Activated CD4-positive, alpha-beta T cell treated with anti-CD3 and anti-CD28 coated beads, Interleukin-2, Interleukin-4, amounts not matched to agents 100 ng/mL and 50 ng/mL, durations not matched to agents 16 hours and 8 hours (primary cell): ENCODE results near the gene WDR19.

ENCODE experiments used
- DNase-seq: peaks from one replicate; pipeline ENCODE4 v3.0.0-alpha.2; 2020; ENCODE audit warnings: low spot score

WDR19 gene

DNA sequence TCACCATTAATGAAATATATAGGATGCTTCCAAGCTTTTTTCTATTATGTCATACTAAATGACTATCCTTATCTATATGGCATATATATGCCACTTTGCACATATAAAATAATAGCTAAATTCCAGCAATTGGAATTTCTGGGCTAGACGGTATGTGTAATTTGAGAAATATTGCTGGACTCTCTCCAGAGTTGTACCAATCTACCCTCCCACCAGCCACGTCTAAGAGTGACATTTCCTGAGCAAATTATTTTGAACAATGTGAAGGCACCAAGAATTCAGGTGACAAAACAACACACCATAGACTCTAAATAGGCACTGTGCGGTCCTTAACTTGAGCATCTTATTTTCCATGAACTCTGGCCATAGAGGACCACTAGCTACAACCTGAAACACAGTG lies 121.5 kb downstream of the WDR19 start:
- no peak for DNase-seq

- DNase-seq: no peak
Observed at GRCh38 chr4:39304651-39305050, 122.3 kb downstream of the WDR19 start.

DNA sequence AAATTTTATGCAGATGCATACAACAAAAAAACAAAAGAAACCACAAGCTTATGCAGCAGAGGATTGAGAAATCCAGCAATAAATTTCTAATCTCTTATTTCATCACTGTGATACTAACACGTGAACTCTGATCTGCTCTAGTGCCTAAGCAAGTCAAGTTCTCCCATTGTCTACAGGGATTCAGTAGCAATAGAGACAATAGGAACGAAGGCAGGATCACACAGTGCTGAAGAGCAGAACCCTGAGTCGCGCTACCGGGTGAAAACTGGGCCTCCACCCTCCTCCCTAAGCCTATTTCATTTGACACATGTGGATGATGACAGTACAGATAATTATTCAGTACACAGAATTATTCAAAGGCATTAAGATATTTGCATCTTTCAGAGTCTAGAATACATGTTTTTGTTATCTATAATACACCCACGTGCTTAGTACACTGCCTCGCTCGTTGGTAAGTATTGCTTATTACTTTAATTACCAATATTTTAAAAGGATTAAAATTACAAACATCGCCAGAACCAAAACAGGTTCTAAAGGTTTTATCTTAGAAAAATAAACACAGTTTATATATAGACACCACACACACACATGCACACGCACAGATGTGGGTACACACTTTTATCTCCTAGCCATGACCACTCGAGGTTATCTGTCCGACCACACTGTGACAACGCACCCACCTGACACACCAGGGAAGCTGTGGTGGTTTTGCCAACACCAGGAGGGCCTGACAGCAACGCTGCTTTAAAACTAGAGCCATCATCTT lies 123.8 kb downstream of the WDR19 start:
- DNase-seq: no peak

- no peak for DNase-seq
Observed at GRCh38 chr4:39308611-39309010, 126.3 kb downstream of the WDR19 start.

DNA sequence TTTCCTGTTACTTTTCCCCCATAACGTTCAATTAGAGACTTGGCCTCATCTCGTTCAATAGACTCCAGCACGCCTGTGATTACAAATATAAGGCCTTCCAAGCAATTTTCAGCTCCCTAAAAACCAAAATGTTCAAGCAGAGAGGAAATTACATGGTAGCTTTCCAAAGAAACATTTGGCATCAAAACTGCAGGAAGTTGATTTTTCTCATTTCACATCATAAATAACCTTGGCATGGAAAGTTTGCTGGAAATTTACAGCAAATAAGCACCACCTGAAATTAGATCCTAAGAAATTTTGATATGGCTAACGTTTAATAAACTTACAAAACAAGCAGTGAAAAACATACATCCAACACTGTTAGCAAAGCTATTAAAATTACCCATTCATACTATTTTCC lies 130.5 kb downstream of the WDR19 start:
- DNase-seq: no peak

DNA sequence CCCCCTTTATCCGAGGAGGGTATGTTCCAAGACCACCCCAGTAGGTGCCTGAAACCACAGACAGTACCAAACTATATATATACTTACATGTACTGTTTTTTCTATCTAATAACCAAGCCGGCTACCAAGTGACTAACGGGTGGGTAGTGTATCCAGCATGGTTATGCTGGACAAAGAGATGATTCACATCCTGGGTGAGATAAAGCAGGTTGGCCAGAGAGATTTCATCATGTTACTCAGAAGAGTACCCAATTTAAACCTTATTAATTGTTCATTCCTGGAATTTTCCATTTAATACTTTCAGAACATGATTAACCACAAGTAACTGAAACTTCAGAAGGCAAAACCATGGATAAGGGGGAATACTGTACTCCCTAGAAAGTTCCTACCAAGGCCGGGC lies 137.3 kb downstream of the WDR19 start:
- no peak for DNase-seq

DNA sequence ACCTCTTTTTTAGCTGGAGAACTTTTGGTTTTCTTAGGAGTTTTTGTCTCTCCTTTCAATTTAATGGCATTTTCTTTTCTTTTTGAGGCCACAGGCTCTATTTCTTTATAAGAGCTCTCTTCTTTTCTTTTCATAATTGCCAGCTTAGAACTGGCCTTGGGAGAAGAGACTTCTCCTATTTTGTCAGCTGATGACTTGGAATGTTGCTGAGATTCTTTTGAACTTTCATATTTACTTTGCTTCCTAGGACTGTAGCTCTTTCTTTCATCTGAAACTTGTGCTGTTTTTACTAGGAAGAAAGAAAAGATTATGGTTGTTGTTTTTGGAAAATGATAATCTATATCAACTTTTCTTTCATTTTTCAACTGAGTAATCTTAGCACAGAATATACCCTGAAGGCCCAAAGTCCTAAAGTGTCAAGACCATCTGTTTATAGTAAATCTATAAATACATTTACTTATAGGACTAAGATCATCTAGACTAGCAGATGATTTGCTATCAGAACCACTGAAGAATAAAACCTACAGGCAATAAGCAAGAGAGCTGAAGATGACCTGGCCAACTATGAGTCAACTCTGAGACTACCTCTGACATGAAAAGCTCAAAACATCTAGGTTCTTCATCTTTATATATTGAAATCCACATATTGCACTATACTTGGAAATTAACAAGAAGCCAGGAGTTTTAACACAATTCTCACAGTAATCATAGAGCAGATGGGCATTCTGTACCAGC lies 138.2 kb downstream of the WDR19 start:
- no peak for DNase-seq

GRCh38 chr4:39323821-39324220 lies 141.5 kb downstream of the WDR19 start:
- no peak for DNase-seq

DNA sequence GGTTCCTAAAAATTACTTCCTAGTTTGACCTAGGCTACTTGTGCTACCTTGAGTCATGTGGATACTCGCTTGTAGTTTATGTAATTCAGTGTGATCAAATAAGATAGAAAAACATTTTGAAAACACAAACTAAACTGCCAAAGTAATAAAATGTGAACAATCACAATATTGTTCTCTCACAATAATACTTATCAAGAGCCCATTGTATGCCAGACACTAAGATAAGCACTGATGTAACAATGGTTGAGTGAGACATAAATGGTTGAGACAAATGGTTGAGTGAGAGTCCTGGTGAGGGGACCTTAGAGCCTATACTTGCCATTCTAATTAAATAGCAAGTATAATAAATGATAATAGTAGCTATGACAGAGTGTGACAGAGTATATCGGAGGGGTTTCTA lies 142.1 kb downstream of the WDR19 start:
- no peak for DNase-seq

GRCh38 chr4:39324897-39325613 lies 142.7 kb downstream of the WDR19 start:
- no peak for DNase-seq

DNA sequence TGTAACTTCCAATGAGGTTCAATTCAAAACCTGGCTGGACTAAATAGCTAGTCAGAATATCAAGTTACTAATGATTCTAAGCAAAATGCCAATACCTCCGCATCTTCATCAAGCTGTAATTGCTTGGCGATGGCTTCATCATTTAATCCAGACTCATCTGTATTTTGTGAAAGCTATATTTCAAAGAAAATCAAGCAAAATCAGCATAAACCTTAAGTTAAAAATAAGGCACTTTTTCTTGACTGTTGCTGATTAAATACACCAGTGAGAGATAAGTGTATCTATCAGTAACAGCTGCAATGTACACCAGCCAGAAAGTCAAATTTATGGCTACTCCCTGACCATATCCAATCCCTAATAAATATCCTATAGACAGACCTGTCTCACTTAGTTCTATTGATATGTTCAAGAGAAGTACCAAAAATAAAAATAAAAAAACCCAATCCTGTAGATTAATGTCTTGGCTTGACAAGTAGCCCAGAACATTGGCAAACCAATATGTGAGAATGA lies 144.2 kb downstream of the WDR19 start:
- DNase-seq: no peak

DNA sequence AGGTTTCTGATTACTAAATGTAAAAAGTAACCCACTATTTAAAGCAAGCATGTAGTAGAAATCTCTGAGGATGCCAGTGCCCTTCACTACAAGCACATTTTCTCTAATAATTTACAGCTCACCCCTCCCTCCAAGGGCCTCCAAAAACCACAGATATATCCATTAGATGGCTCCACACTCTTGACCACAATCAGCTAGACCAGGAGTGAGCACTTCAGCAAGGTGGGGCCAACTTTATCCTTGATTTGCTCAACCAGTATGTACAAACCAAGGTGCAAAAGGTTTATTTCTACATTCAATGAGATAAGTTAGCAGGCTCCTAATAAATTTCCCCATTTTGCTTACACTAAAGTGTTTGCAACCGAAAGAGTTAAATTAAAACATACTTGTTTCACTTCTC lies 148.0 kb downstream of the WDR19 start:
- no peak for DNase-seq

DNA sequence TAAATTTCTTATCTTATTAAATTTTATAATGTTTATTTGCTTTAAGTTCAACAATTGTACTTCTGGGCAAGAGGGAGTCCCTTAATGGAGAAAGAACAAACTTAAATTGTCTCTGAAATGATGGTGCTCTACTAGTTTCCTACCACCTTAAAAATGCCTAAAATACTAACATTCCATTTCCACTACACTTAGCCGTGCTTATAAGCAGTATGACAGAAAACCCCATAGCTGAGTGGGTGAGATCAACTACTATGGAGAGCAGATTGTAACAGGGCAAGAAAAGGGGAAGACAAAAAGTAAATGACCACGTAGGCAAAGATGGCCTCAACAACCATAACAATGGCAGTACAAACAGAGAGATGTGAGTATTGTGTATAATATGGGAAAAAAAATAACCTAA lies 148.9 kb downstream of the WDR19 start:
- DNase-seq: no peak
